HepG2 (cell line): ENCODE data around the gene KIF1C. TPM values are rescaled to one million over a fixed set of nuclear protein-coding genes. Genes with fewer than 3 reads are reported as not detected.

Source experiments
- AKAP8 ChIP-seq: sonication (generic); formaldehyde crosslinking; IDR thresholded peaks from 2 replicates; pipeline ENCODE4 v1.5.1; 2020; ENCODE audit warnings: mild to moderate bottlenecking, missing genetic modification reagents
- DRAP1 ChIP-seq: IDR thresholded peaks from 2 replicates; pipeline ENCODE4 v1.6.1; 2016; ENCODE audit warnings: missing genetic modification reagents, missing compliant biosample characterization
- GLI4 ChIP-seq: sonication (generic); formaldehyde crosslinking; IDR thresholded peaks from 2 replicates; pipeline ENCODE4 v1.5.1; 2020; ENCODE audit warnings: missing genetic modification reagents, mild to moderate bottlenecking, moderate library complexity, borderline replicate concordance
- HOXA3 ChIP-seq: sonication (generic); formaldehyde crosslinking; IDR thresholded peaks from 2 replicates; pipeline ENCODE4 v1.5.0; 2020; ENCODE audit warnings: missing genetic modification reagents
- NONO ChIP-seq, 2 experiments: fragments of 450-650 bp in 1 of 2; sonication (generic) in 1 of 2; formaldehyde crosslinking in 1 of 2; IDR thresholded peaks in 1 of 2; conservative IDR thresholded peaks in 1 of 2; 2 replicates each; pipeline versions ENCODE4 v1.6.1 to v1.8.0; 2017 to 2022; ENCODE audit warnings: mild to moderate bottlenecking in 1 of 2, missing genetic modification reagents in 1 of 2, moderate library complexity in 1 of 2
- NR1H2 ChIP-seq: sonication (generic); formaldehyde crosslinking; IDR thresholded peaks from 2 replicates; pipeline ENCODE4 v1.8.1; 2022; ENCODE audit warnings: low read depth, missing genetic modification reagents, borderline replicate concordance
- NR2C2 ChIP-seq: sonication (generic); formaldehyde crosslinking; IDR thresholded peaks from 2 replicates; pipeline ENCODE4 v1.4.0; 2020; ENCODE audit warnings: missing genetic modification reagents, mild to moderate bottlenecking, moderate library complexity, borderline replicate concordance
- PRDM4 ChIP-seq: sonication (generic); formaldehyde crosslinking; IDR thresholded peaks from 2 replicates; pipeline ENCODE4 v1.9.0; 2021; ENCODE audit warnings: missing genetic modification reagents, borderline replicate concordance
- RBM39 ChIP-seq: fragments of 200-400 bp; formaldehyde crosslinking; IDR thresholded peaks from one replicate; pipeline ENCODE4 v1.6.1; 2018; ENCODE audit warnings: antibody characterized with exemption, mild to moderate bottlenecking, low read depth, low read length; ENCODE audit not compliant: poor library complexity, severe bottlenecking
- SOX6 ChIP-seq, 2 experiments: fragments of 450-650 bp in 1 of 2; sonication (generic) in 1 of 2; formaldehyde crosslinking in 1 of 2; IDR thresholded peaks; 2 replicates each; pipeline versions ENCODE4 v1.4.0 to v1.6.1; 2017 to 2020; ENCODE audit warnings: antibody characterized with exemption in 1 of 2, mild to moderate bottlenecking in 1 of 2, missing genetic modification reagents in 1 of 2
- TBX2 ChIP-seq: sonication (generic); formaldehyde crosslinking; IDR thresholded peaks from 2 replicates; pipeline ENCODE4 v1.5.0; 2020; ENCODE audit warnings: missing genetic modification reagents, mild to moderate bottlenecking, borderline replicate concordance
- USF2 ChIP-seq, 2 experiments: sonication (generic) in 1 of 2; formaldehyde crosslinking in 1 of 2; IDR thresholded peaks; 2 replicates each; pipeline versions ENCODE4 v1.5.1 to v1.6.1; 2011 to 2020; ENCODE audit warnings: borderline replicate concordance in 1 of 2, low read depth in 1 of 2, low read length in 1 of 2, mild to moderate bottlenecking in 1 of 2, missing genetic modification reagents in 1 of 2, moderate library complexity in 1 of 2
- ZNF572 ChIP-seq: sonication (generic); formaldehyde crosslinking; IDR thresholded peaks from 2 replicates; pipeline ENCODE4 v1.5.1; 2020; ENCODE audit warnings: mild to moderate bottlenecking, missing genetic modification reagents
- ZSCAN31 ChIP-seq: sonication (generic); formaldehyde crosslinking; IDR thresholded peaks from 2 replicates; pipeline ENCODE4 v1.5.0; 2020; ENCODE audit warnings: low read depth, mild to moderate bottlenecking, missing genetic modification reagents
- polyA plus RNA-seq, 8 experiments: library from polyadenylated mRNA; depleted of rRNA in 3 of 8; stranded (reverse) in 7 of 8; unstranded in 1 of 8; fragments of >200 nt; fragmentation: Illumina TruSeq in 4 of 8; extraction: Trizol in 4 of 8; gene quantifications; 2 replicates each; pipeline versions ENCODE4 v1.2.1 to v1.2.3, GENCODE V29; 2011 to 2016; ENCODE audit warnings: low read depth in 4 of 8, missing spikeins in 1 of 8, mixed read lengths in 1 of 8; ENCODE audit not compliant: insufficient read depth in 1 of 8
- total RNA-seq, 5 experiments: library from RNA; depleted of rRNA; stranded (reverse); fragments of >200 nt; fragmentation: Illumina TruSeq; extraction: Trizol; gene quantifications; 2 replicates each; pipeline ENCODE4 v1.2.3, GENCODE V29; 2016; ENCODE audit warnings: low read depth in 1 of 5
- TF ChIP-seq, protein P1 (sequence below): sonication (generic); formaldehyde crosslinking; IDR thresholded peaks from 2 replicates; pipeline ENCODE4 v1.5.0; 2020; ENCODE audit warnings: missing genetic modification reagents
- TF ChIP-seq, protein P2 (sequence below): sonication (generic); formaldehyde crosslinking; IDR thresholded peaks from 2 replicates; pipeline ENCODE4 v1.8.0; 2022; ENCODE audit warnings: missing genetic modification reagents, mild to moderate bottlenecking, borderline replicate concordance
- TF ChIP-seq, protein P3 (sequence below): sonication (generic); formaldehyde crosslinking; IDR thresholded peaks from 2 replicates; pipeline ENCODE4 v1.5.1; 2020; ENCODE audit warnings: missing genetic modification reagents, mild to moderate bottlenecking, borderline replicate concordance

Gene KIF1C
- total and polyA plus RNA-seq, 2 of the 13 experiments (the other 11 are each of a cell fraction or from before 2014, with no cell fraction given): 70.0 to 104 TPM

DNA sequence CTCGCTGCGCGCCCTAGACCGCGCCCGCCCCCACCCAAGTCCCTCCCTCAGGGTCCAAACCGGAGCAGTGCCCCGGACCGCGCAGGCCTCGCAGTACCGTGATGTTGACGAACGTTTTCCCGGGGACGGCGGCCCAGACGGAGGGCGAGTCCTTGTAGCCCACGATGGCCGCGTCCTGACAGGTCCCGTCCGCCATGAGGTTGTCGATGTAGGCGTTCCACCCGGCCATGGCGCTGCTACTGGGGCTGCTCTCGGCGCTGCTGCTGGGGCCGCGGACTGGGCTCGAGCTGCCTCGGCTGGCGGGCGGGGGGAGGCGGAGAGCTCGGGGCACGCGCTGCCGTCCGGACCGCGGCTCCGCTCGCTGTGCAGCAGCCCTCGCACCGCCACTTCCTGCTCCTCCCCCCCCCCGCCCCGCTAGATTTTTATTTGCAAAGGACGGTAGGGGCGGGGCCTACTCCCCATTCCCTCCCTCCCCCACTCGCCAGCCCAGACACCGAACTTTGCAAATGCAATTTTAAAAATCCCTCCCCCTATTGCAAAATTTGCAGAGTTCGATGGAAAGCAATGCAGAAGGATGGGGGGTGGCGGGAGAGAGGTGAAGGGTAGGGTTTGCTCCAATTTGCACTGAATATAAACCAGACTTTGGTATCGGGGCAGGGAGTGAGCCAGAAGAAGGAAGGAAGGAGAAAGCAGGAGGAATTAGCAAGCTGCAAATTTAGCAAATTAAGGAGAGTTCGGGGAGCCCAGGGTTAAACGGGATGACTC, 49.4 kb upstream of the KIF1C start, which contains the start of gene PFN1 (continued):
- TF ChIP-seq PRDM4 (CRISPR knock-in tag) (0 out of 2 replicates have a peak, but pooled peaks have one; percentile 30), SOX6 (IDR thresholded peaks at IDR 0.05) (no peak), SOX6 (CRISPR knock-in tag; IDR thresholded peaks at IDR 0.05) (peak; percentile 33), AKAP8 (CRISPR knock-in tag) (peak; percentile 72; the same call in 1 of the 2 replicates), ZSCAN31 (CRISPR knock-in tag) (0 out of 2 replicates have a peak, but pooled peaks have one; percentile 58), TBX2 (peak; percentile 56; the same call in 1 of the 2 replicates), NR1H2 (peak; percentile 58; the same call in 1 of the 2 replicates), NONO (IDR thresholded peaks at IDR 0.05) (no peak), NONO (CRISPR knock-in tag; conservative IDR thresholded peaks at IDR 0.05) (0 out of 2 replicates have a peak, but pooled peaks have one; percentile 81), NR2C2 (CRISPR knock-in tag) (0 out of 2 replicates have a peak, but pooled peaks have one; percentile 4), DRAP1 (CRISPR knock-in tag) (peak; percentile 67; the same call in 1 of the 2 replicates), ZNF572 (CRISPR knock-in tag) (0 out of 2 replicates have a peak, but pooled peaks have one; percentile 15), GLI4 (CRISPR knock-in tag) (peak; percentile 63; the same call in 1 of the 2 replicates), RBM39 (peak; percentile 82), USF2 (IDR thresholded peaks at IDR 0.05; ENCODE audit: low read depth, low read length) (no peak), USF2 (CRISPR knock-in tag; IDR thresholded peaks at IDR 0.05; ENCODE audit: borderline replicate concordance) (peak; percentile 47; the same call in 1 of the 2 replicates), HOXA3 (CRISPR knock-in tag) (peak; percentile 69)
- TF ChIP-seq, protein P1, sequence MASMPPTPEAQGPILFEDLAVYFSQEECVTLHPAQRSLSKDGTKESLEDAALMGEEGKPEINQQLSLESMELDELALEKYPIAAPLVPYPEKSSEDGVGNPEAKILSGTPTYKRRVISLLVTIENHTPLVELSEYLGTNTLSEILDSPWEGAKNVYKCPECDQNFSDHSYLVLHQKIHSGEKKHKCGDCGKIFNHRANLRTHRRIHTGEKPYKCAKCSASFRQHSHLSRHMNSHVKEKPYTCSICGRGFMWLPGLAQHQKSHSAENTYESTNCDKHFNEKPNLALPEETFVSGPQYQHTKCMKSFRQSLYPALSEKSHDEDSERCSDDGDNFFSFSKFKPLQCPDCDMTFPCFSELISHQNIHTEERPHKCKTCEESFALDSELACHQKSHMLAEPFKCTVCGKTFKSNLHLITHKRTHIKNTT (CRISPR knock-in tag): no peak
- TF ChIP-seq, protein P2, sequence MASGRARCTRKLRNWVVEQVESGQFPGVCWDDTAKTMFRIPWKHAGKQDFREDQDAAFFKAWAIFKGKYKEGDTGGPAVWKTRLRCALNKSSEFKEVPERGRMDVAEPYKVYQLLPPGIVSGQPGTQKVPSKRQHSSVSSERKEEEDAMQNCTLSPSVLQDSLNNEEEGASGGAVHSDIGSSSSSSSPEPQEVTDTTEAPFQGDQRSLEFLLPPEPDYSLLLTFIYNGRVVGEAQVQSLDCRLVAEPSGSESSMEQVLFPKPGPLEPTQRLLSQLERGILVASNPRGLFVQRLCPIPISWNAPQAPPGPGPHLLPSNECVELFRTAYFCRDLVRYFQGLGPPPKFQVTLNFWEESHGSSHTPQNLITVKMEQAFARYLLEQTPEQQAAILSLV (CRISPR knock-in tag): 0 out of 2 replicates have a peak, but pooled peaks have one; percentile 34
- TF ChIP-seq, protein P3, sequence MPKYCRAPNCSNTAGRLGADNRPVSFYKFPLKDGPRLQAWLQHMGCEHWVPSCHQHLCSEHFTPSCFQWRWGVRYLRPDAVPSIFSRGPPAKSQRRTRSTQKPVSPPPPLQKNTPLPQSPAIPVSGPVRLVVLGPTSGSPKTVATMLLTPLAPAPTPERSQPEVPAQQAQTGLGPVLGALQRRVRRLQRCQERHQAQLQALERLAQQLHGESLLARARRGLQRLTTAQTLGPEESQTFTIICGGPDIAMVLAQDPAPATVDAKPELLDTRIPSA (CRISPR knock-in tag): 0 out of 2 replicates have a peak, but pooled peaks have one; percentile 44
